Heart left ventricle (tissue), 16 donors: ENCODE data around the gene SYNGR2. TPM values are rescaled to one million over a fixed set of nuclear protein-coding genes. Genes with fewer than 3 reads are reported as not detected.

Experiments
- ATAC-seq, 4 donors: fragments of 200-7000 bp; cut with Tn5 transposase; one replicate each; pipeline ENCODE4 v1.9.1; 2020 to 2022; ENCODE audit warnings: moderate library complexity in 4 of 4, mild to moderate bottlenecking in 3 of 4, moderate number of reproducible peaks in 1 of 4
- DNase-seq, 5 donors: peaks; one replicate each; pipeline ENCODE4 v3.0.0-alpha.2; 2020
- H3K27ac ChIP-seq, 12 donors: fragments of 200-600 bp; sonication (generic) in 4 of 12; one replicate each; pipeline versions ENCODE4 v1.5.0 to v1.8.0; 2016 to 2022; ENCODE audit warnings: mild to moderate bottlenecking in 2 of 12
- H3K27me3 ChIP-seq, 9 donors: fragments of 200-600 bp; sonication (generic) in 2 of 9; one replicate each; pipeline versions ENCODE4 v1.5.1 to v1.8.0; 2016 to 2022; ENCODE audit warnings: mild to moderate bottlenecking in 3 of 9
- H3K36me3 ChIP-seq, 9 donors: fragments of 200-600 bp; sonication (generic) in 2 of 9; one replicate each; pipeline versions ENCODE4 v1.5.0 to v1.8.0; 2018 to 2022; ENCODE audit warnings: mild to moderate bottlenecking in 2 of 9
- H3K4me1 ChIP-seq, 12 donors: fragments of 200-600 bp; sonication (generic) in 4 of 12; one replicate each; pipeline versions ENCODE4 v1.5.0 to v1.8.0; 2016 to 2022; ENCODE audit warnings: mild to moderate bottlenecking in 3 of 12
- H3K4me3 ChIP-seq, 12 donors: fragments of 200-600 bp; sonication (generic) in 4 of 12; one replicate each; pipeline versions ENCODE4 v1.5.0 to v1.8.0; 2017 to 2022; ENCODE audit warnings: mild to moderate bottlenecking in 9 of 12, moderate library complexity in 4 of 12
- H3K9me3 ChIP-seq, 12 donors: fragments of 200-600 bp; sonication (generic) in 4 of 12; one replicate each; pipeline versions ENCODE4 v1.5.0 to v1.8.0; 2016 to 2022; ENCODE audit warnings: mild to moderate bottlenecking in 1 of 12
- CTCF ChIP-seq, 12 donors: fragments of 200-600 bp; sonication (generic) in 4 of 12; IDR thresholded peaks; one replicate each; pipeline versions ENCODE4 v1.5.0 to v1.8.0; 2018 to 2022; ENCODE audit warnings: antibody characterized with exemption in 12 of 12, mild to moderate bottlenecking in 5 of 12
- POLR2A ChIP-seq, 2 donors: fragments of 450-650 bp; IDR thresholded peaks; one replicate each; pipeline ENCODE4 v1.6.1; 2017; ENCODE audit warnings: antibody characterized with exemption in 2 of 2, mild to moderate bottlenecking in 2 of 2, moderate library complexity in 2 of 2
- WGBS, 4 donors: extraction: QIAGEN DNeasy Blood & Tissue Kit in 2 of 4; methylation state at CpG; one replicate each; pipeline versions ENCODE4 v1.1.5 to v1.1.7; 2013 to 2018; 5-methylcytosine and 5-hydroxymethylcytosine counted together
- intact Hi-C, 10 donors: fragments of 100-400 bp; cut with DNase I; formaldehyde crosslinking; loops; one replicate each; pipeline versions ENCODE4 v1.11.1 to v1.14.2; 2022
- polyA plus RNA-seq, 2 donors: library from polyadenylated mRNA; stranded (reverse); fragments of 200-250 nt; gene quantifications; one replicate each; pipeline ENCODE4 v1.2.3, GENCODE V29; 2013
- total RNA-seq, 9 donors: library from RNA; depleted of rRNA in 2 of 9; stranded (reverse); fragments of >200 nt in 2 of 9; fragmentation: NEBNext Ultra II Directional in 3 of 9; extraction: Animal tissue kit (Norgen Biotek cat#: 25700) in 3 of 9; gene quantifications; one replicate each; pipeline versions ENCODE4 v1.1.0 to v1.2.4, GENCODE V29; 2016 to 2023
- donor health status: ischemic (EF 13 %, LVEDD 7.1; RV severe dilation, severe dysfunction).
- donor health status: healthy with polysubstance abuse.
- donor health status: DM: no; HTN: yes; CAD: no.
- donor health status: DM: no; HTN: no; CAD: no.
- donor health status: ischemic (EF 25% LVEDD 6.9; RV normal size, moderate dysfunction).
- donor health status: ischemic (EF 25% LVEDD 5.7; RV mildly dilated, moderate dysfunction).
- donor health status: healthy.
- donor health status: DM: yes; HTN: yes; CAD: no.
- donor health status: ischemic (EF 35%, LVEDD 5.7; RV mildly dilated, moderate dysfunction).
- donor health status: nonischemic (EF 11% LVEDD 7.7; RV severe dilation, severe dysfunction).
- donor health status: DM: yes; HTN: yes; CAD: no.
- donor health status: PGD.
- donor health status: ischemic (EF 29% LVEDD 5.4; RV normal size, mild dysfunction).
- donor health status: nonischemic (EF 23%, LVEDD 6.1; RV moderate dilation, normal function).

SYNGR2 gene
- total and polyA plus RNA-seq, 11 donors, result 99.5 to 268 (median 135) TPM

GRCh38 chr17:78175643-78175981 is 7.2 kb downstream of the SYNGR2 start:
- Histone ChIP-seq H3K36me3 (peaks cover 0 to 34% (median 5%) of the 10 kb centered on the region in 9 donors), H3K4me3 (no peak overlapping the region), H3K4me1 (peaks cover 9 to 84% (median 53%) of the 10 kb centered on the region in 12 donors), H3K9me3 (no peaks in the 10 kb centered on the region), H3K27me3 (no peaks in the 10 kb centered on the region), H3K27ac (peak overlapping the region in 10 of 12 donors; percentile 77 to 94 (median 88))
- intact Hi-C loops, result loop anchor here in 4 of 10 donors (2.0 to 5.0 kb wide), 3 partner anchors 48 to 77 kb away; partner anchors contain the start of gene TMC6 (in 2 of the 4)
- TF ChIP-seq POLR2A (IDR thresholded peaks at IDR 0.05) (no peak), CTCF (IDR thresholded peaks at IDR 0.05) (no peak)
- ATAC-seq (no peak), DNase-seq (no peak)
- WGBS, 4 donors, result 61 to 68% (median 65%) methylated on average over 8 to 14 of the region's 14 CpGs

- H3K4me3 ChIP-seq, result no peak overlapping the region
- no peaks in the 10 kb centered on the region for H3K9me3 ChIP-seq
- DNase-seq (peak; percentile 73 to 89 (median 76)), ATAC-seq (peak; percentile 14 to 55 (median 36))
- H3K27ac ChIP-seq, result peak overlapping the region in 2 of 12 donors; percentile 12 to 80
- peaks cover 9 to 79% (median 52%) of the 10 kb centered on the region in 12 donors for H3K4me1 ChIP-seq
- WGBS, 4 donors, result 19 to 24% (median 20%) methylated on average over 10 to 14 of the region's 14 CpGs
- intact Hi-C loops, result loop anchor here in 9 of 10 donors (1.0 to 5.0 kb wide), 6 partner anchors 49 to 158 kb away; partner anchors contain the start of gene TMC6 (in 2 of the 9)
- H3K36me3 ChIP-seq, result peaks cover 0 to 26% (median 2%) of the 10 kb centered on the region in 9 donors
- H3K27me3 ChIP-seq, result no peaks in the 10 kb centered on the region
- TF ChIP-seq POLR2A (IDR thresholded peaks at IDR 0.05), result no peak
- TF ChIP-seq CTCF (IDR thresholded peaks at IDR 0.05), result peak; percentile 86 to 97 (median 94)
These were observed 8.2 kb downstream of the SYNGR2 start for GRCh38 chr17:78176548-78177025.

- DNase-seq (no peak), ATAC-seq (no peak)
- Histone ChIP-seq H3K9me3 (no peaks in the 10 kb centered on the region), H3K27ac (peak overlapping the region in 5 of 12 donors; percentile 18 to 65 (median 57)), H3K4me1 (peaks cover under 1 to 51% (median 25%) of the 10 kb centered on the region in 12 donors), H3K27me3 (no peaks in the 10 kb centered on the region), H3K36me3 (peaks cover 0 to 10% (median 0%) of the 10 kb centered on the region in 9 donors), H3K4me3 (no peak overlapping the region)
- intact Hi-C loops, result loop anchor here in 3 of 10 donors (5.0 kb wide), 2 partner anchors 52 to 73 kb away; partner anchors contain the start of gene TMC6 (in 2 of the 3)
- TF ChIP-seq CTCF (IDR thresholded peaks at IDR 0.05) (no peak), POLR2A (IDR thresholded peaks at IDR 0.05) (no peak)
- WGBS, 4 donors, result 93 to 95% (median 95%) methylated on average over 14 to 17 of the region's 17 CpGs
These were observed 11.0 kb downstream of the SYNGR2 start for GRCh38 chr17:78179372-78179771.

- intact Hi-C loops, result no loop called here
- H3K36me3 ChIP-seq, result peaks cover 0 to 9% (median 0%) of the 10 kb centered on the region in 9 donors
- H3K4me1 ChIP-seq, result peaks cover 0 to 44% (median 18%) of the 10 kb centered on the region in 12 donors
- H3K9me3 ChIP-seq, result no peaks in the 10 kb centered on the region
- H3K4me3 ChIP-seq, result no peak overlapping the region
- DNase-seq (no peak), ATAC-seq (no peak)
- no peaks in the 10 kb centered on the region for H3K27me3 ChIP-seq
- WGBS, 4 donors, result 72 to 86% (median 77%) methylated on average over 14 of the region's 14 CpGs
- no peak for TF ChIP-seq CTCF (IDR thresholded peaks at IDR 0.05)
- TF ChIP-seq POLR2A (IDR thresholded peaks at IDR 0.05), result no peak
- peak overlapping the region in 7 of 12 donors; percentile 18 to 65 (median 32) for H3K27ac ChIP-seq
These were observed 11.7 kb downstream of the SYNGR2 start for GRCh38 chr17:78180083-78180482.
